ENCODE measurements around the gene BMERB1.

BMERB1 gene

DNA sequence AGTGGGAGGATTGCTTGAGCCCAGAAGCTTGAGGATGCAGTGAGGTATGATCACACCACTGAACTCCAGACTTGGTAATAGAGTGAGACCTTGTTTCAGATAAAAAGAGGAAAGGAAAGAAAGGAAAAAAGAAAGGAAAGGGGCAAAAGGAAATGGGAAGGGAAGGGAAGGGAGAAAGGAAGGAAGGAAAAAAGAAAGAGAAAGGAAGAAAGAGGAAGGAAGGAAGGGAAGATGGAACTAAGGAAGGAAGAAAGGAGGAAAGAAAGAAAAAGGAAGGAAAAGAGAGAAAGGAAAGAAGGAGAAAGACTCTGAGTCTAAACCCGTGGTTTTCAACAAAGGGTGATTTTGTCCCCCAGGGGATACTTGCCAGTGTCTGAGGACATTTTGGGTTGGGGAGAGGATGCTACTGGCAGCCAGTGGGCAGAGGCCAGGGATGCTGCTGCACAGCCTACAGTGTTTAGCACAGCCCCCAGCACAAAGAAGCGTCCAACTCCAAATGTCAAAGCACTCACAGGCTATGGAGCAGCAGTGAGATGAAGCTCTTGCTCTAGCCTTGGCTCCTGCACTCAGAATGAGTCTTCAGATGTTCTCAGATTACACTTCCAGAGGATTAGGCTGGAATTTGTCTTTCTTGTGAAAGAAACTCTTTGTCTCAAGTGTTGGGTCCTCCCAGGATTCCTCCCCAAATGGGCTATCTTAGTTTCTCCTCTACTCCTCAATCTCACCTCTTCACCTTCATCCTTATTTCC is 64.2 kb downstream of the BMERB1 start:
- DNase-seq: no peak

DNA sequence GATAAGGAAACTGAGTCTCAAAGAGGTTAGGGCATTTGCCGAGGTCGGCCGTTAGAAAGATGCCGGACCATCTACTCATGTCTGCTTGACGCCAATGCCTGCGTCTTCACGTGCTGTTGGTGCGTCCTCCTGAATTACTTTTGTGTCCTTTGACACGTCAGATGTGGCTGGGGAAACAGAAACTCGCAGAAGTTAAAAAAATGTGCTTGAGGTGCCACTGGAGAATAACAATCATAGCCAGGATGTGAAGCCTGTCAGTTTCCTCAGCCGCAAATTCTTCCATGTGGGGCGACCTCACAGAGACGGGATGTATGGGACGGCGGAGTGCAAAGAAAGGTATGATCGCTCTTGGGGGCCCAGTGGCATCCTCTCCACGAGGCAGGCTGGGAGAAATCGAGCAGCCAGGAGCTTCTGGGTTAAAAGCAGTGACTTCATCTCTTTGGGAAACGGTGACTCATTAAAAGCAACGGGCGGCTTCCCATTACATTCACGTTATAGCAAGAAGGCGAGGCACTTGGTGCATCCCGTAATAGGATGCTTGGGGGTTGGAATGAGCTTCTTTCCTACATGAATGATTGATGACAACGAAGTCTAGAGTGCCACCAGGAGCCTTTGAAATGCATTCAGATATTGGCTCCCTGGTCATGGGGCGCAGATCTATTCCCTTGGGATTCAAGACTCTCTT is 67.8 kb downstream of the BMERB1 start:
- DNase-seq: no peak

DNA sequence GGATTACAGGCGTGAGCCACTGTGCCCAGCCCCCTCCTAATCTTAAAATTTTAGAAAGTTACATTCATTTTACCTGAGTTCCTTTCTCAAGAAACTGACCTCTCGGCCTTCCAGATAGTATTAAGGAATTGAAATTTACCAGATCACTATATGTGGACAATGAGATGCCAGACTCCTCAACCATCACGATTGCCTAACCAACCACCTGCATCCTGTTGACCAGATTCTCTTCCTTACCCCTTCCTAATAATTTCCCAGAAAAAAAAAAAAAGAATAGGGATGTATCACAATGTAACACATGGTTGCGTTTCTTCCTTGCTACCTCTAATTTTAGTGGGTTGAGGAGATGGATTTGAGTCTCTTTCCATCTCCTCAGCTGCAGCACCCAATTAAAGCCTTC is 72.1 kb downstream of the BMERB1 start:
- DNase-seq: no peak

DNA sequence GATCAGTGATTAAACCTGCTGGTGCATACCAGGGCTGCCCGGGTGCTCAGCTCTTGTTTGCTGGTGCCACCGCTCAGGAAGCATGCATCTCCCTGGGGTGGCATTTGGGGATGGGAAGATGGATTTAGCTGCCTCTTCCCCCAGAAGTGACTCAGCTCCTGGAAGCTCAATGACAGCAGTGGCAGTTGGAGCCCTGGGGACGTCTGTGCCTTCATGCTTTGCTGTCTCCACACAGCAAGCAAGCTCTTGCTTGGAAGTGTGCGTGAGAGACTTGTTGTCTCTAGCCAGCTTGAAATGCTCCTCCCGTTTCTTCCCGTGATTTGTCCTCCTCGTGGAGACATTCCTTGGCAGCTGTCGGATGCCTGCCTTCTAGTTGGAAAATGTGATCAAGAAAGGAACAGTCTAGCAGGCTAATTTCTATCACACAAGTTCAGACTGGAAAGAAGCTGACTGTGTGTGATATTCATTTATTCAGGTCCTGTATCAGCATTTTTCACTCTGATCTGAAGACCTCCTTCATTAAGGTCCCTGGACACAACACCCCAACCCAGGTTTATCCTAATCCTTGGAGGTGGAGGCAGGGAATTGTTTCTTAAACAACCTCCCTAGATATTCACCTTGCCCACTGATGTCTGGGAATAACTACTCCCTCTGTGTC is 73.0 kb downstream of the BMERB1 start:
- DNase-seq: no peak

DNA sequence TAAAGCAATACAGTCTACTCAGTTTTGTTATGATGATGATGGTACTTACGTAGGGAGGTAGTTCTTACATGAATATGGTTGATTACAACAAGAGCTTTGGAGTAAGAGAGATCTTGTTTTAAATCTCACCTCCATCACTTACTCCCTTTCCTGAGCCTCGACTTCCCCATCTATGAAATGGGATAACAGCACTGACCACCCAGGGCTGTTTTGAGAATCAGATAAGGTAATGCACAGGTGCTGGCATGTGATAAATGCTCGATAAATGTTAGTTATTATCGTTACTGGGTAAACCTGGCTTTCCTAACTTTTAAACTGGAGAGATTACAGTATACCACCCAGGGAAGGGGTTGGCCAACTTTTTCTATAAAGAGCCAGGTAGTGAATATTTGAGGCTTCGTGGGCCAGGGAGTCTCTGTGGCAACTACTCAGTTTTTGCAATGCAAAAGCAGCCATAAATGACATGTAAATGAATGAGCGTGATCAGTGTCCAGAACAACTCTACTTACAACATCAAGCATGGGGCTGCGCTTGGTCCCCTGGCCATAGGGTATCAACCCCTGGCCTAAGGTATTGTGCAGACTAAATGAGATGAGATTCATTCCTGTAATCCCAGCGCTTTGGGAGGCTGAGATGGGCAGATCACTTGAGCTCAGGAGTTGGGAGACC is 73.7 kb downstream of the BMERB1 start:
- no peak for DNase-seq

DNA sequence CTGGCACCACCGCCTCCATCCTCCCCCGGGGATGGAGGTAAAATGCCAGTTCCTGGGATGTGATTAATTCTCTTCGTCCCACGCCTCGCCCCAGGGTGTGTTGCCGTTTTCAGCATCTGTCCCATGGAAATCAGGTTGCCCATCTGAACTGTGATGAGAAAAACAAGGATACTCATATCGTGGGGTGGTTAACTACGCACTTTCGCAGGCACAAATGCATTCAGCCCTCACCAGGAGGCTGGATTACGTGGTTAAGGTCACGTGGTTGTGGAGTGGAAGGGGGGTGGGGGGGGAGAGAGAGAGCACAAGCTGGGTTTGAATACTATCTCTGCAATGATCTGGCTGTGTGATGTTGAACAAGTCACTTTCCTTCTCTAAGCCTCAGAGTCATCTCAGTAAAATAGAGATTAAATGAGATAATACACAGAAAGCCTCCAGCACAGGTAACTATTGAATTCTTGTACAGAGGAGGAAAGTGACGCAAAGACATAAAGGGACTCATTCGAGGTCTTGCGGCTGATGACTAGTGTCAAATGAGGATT is 74.7 kb downstream of the BMERB1 start:
- no peak for DNase-seq

DNA sequence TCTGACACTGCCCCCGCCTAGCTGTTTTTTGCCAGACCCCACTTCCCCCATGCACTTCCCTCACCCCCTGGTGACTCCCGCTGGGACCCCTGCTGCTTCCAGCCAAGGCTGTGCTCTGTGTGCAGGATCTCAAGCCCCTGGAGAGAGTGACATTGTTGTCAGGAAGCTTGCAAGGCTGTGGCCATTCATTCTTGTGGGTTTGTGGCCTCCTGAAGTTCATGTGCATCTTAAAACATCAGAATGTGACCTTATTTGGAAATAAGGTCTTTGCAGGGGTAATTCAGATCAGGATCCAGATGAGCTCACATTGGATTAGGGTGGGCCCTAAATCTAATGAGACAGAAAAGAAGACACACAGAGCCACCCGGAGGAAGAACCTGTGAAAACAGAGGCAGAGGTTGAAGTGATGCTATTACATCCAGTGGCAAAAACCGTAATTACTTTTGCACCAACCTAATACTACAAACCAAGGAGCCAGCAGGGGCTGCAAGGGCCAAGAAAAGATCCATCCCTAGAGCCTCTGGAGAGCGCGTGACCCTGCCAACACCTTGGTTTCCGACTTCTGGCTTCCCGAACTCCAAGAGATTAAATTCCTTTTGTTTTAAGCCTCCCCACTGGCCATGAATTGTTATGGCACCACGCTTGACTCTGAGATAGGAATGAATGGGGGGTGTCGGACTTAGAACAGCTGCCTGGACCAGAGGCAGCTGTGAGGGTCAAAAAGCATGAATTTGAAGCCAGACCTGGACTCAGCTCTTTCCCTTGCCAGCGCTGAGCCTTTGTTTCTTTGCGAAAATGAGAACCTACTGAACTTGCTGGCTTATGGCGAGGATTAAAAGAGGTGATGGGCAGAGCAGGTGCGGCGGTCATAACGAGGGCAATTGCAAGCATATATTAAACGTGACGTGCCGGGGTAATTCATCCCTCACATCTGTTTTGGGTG is 75.5 kb downstream of the BMERB1 start:
- no peak for DNase-seq

DNA sequence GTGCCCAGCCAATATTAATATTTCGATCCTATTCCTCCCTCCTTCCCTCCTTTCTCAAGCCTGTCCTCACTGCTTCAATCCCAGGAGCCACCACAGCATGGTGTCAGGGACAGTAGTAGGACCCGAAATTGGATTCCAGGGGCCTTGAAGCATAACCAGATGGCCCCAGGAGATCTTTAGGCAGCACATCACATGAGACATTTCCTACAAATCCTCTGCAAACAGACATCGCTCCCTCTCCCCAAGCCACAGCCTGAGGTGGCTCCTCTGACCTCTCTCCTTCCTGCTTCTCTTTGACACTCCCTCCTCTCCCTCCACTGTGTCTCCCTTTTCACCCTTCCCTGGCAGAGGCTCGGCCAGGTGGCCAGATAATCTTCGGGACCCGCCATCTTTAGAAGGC is 76.6 kb downstream of the BMERB1 start:
- no peak for DNase-seq

DNA sequence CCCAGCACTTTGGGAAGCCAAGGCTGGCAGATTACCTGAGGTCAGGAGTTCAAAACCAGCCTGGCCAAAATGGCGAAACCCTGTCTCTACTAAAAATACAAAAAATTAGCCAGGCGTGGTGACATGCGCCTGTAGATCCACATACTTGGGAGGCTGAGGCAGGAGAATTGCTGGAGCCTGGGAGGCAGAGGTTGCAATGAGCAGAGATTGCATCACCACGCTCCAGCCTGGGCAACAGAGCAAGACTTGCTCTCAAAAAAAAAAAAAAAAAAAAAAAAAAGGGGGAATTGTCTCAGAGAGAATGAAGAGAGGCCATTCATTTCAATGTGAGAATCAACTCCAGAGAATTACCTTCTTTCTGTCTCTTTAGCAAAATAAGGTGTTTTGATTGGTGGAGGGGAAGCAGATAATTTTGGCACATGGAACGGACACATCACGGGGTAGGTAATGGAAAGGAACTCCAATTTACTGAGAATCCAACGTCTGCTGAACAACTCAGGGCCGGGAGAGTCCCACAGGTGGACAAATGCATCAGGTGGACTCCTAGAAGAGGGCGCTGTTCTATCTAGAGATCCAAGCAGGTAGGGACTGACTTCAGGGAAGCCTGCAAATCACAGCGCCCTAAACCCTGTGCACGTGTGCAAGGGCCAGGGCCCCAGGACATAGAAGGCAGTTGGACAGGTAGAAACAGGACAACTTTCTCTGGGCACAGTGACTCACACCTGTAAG is 77.5 kb downstream of the BMERB1 start:
- no peak for DNase-seq

DNA sequence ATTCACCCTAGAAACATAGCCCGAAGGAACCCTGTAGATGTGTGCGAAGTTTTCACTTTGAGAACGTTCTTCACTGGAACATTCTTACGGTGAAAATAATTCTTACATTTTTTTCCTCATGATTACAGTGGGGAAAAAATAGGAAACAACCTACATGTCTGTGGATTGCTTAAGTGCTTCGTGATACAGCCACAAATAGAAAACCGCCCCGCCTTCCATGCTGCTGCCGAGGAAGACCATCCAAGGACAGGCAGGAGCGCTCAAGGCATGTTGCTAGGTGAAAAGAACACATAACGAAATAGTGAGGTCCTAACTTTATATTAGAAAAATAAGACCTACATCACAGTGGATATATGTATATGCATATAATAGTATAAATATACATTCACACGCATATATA is 78.8 kb downstream of the BMERB1 start:
- DNase-seq: no peak

DNA sequence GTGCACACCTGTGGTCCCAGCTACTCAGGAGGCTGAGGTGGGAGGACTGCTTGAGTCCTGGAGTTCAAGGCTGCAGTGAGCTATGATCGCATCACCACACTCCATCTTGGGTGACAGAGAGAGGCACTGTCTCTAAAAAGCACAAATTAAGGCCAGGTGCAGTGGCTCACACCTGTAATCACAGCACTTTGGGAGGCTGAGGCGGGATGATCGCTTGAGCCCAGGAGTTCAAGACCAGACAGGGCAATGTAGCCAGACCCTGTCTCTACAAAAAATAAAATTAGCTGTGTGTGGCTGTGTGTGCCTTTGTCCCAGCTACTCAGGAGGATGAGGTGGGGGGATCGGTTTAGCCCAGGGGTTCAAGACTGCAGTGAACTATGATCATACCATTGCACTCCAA is 81.6 kb downstream of the BMERB1 start:
- DNase-seq: no peak

DNA sequence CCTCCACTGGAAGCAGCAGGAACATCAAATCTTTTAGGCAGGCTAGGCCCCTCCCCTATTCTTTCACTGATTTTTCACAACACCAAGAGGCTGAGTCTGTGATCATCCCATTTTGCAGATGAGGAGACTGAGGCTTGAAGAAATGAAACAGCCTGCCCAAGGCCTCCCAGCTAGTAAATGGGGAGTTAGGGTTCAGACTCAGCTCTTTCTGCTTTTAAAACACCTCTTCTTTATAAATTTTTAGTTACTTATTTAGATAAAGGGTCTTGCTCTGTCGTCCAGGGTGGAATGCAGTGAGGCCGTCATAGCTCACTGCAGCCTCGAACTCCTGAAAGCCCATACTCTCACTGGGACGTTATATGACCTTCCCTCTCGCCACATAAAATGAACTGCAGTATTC is 82.2 kb downstream of the BMERB1 start:
- no peak for DNase-seq

DNA sequence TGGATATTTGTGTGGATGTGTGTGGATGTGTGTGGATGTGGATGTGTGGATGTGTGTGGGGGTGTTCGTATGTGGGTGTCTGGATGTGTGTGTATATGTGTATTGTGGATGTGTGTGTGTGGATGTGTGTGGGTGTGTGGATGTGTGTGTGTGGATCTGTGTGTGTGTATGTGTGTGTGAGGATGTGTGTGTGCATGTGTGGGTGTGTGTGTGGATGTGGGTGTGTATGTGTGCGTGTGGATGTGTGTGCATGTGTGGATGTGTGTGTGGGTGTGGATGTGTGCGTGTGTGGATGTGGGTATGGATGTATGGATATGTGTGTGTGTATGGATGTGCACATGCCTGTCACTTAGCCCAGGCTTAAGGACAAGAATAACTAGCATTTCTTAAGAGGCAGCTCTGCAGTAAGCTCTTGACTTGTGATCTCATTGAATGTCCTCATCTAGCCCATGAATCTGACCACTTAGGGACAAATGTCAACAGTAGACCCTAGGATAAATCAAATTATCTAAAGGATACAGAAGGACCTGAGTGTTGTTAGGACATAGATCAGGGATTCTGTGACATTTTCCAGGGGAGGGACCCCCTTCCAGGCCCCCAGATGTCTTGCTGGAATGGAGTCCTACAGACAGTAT is 83.5 kb downstream of the BMERB1 start:
- DNase-seq: no peak

DNA sequence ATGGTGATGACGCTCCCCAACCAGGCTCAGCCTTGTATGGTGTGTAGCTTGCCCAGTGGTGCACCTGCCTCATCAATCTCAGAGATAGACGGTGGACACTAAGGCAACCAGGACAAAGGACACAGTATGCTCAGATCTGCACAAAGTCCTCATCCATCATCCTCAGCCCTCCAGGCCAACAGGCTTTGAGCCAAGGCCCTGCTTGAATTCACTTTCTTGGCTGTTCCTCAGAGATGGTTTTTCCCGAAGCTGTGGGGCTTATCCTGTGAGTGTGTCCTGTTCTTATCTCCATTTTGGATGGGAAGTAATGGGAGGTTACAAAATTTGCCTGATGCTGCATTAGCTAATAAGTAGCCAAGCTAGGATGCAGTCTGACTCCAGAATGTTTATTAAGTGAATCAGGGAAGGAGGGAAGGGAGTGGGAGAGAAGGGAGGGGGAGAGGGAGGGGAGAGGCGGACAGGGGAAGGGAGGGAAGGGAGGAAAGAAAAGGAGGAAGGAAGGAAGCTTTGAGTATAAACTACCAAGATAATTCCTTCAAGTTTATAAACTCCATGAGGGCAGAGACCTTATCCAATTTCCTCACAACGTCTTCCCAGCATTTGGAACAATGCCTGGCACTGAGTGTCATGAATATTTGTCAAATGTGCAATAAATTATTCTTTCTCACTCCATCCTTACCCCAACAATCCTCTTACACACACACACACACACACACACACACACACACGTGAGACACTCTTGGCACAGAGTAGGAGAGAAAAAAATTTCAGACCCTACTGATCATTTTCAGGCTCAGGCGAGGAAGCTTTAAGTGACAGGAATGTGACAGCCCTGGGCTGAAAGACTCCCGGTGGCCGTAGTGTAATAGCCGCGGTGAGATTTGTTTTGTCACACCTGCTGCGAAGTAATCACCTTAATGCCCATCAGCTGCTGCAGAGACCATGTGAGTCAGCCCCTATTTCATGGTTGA is 84.3 kb downstream of the BMERB1 start:
- no peak for DNase-seq

DNA sequence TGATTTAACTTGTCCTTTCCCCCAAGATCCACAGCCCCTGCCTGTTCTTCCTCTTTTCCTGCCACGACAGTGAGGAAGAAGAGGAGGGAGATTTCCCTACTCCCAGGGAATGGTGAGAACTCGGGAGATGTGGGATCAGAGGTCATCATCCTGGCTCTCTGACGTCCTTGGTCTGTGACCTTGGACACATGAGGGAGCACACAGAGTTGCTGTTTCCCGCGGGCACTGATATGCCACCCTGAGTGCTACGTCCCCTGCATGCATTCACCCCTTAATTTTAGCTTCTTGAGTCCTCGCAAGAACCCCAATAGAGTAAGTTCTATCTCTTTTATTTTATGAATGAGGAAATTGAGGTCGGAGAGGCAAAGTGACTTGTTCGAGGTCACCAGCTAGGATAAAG is 85.4 kb downstream of the BMERB1 start:
- DNase-seq: no peak

DNA sequence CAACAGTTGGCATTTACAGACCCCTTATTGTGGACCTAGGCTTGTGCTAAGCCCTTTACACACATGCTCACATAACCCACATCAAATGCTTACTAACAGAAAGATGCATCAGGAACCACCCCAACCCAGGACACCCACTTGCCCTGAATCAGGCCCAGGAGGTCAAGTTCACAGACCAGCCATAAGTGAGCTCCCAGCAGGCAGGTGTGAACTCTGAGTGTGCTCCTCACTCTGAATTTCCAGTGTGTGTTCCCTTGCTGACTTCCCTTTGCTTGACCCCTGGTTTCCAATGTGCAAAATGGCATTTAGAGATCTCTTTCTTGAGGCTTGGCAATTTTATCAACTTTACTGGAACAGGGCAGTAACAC is 87.0 kb downstream of the BMERB1 start:
- no peak for DNase-seq

DNA sequence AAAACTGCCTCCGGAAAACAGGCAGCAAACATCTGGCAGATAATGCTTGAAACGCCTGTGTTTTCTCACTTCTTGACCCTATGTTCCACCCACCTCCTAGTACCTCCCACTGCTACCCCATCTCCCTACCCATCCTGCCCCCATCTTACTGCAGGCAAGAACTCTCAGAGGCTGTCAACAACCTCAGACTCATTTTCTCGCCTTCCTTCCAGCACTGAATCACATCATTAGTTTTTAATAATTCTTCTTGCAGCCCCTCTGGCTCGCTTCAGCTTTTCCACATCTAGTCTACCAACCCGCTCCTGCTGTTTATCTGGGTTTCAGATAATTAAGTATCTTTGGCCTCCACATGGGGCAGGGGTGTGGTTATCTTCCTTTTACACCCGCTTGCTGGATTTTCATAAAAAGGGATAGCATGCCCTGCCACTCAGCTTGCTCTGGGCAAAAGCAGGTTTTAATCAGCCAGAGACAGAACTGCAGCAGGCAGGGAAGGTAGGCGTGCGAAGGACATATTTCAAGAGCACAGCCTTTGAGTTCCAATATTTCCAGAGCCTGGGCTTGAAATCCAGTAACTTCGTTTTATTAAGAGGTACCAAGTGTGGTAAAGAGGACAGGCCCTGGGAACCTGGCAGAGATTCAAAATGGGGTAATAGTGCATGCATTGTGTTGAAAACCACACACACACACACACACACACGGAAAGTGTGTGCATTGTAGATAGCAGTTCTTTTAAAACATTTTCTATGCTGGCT is 87.5 kb downstream of the BMERB1 start:
- DNase-seq: no peak

DNA sequence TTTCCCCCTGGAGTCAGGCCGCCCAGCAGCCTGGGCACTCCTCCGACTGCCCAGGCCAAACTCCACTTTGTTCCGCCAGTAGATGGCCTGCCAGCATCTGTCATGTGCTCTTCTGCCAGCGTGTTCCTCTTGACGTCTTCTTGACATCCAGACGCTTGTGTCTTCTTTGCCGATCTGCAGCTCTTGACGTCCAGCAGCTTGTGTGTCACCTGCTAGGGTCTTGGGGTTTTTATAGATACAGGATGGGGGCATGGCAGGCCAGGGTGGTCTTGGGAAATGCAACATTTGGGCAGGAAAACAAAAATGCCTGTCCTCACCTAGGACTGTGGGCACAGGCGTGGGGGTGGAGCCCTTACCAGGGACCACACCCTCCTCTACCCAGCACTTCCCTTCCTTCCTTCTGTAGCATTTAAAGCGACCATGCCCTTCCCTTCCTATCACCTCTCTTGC is 88.7 kb downstream of the BMERB1 start:
- peak; percentile 23 for DNase-seq

DNA sequence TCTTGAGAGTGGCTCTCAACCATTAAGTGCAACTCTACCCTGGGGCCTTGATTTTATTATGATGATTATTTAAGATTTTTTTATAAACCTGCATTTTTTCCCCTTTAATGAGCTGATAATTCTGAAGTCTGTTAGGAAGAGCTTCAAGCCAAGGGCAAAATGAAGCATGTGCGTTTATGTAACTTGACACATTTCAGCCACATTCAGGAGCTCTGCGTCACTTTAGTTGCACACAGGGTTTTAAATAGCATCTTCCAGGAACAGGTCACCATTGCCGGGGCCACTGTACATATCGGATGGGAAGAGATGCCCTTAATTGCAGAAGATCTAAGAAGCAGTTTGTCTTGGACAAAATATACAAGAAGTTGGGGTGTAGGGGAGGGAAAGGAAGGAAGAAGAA is 89.6 kb downstream of the BMERB1 start:
- DNase-seq: no peak

Data from CD4-positive, alpha-beta T cell treated with Interferon gamma for 1 hour (primary cell).